HepG2 (cell line): ENCODE results near the gene CD248. TPM values are rescaled to one million over a fixed set of nuclear protein-coding genes. Genes with fewer than 3 reads are reported as not detected.

Experiments
- CENPT ChIP-seq: sonication (generic); formaldehyde crosslinking; IDR thresholded peaks from 2 replicates; pipeline ENCODE4 v1.8.0; 2022; ENCODE audit warnings: low read depth, mild to moderate bottlenecking, moderate library complexity, missing genetic modification reagents
- EZH2 ChIP-seq: conservative IDR thresholded peaks from 2 replicates; pipeline ENCODE4 v1.6.1; 2012; ENCODE audit warnings: mild to moderate bottlenecking, low read depth, low read length, moderate library complexity
- FOXC1 ChIP-seq: sonication (generic); formaldehyde crosslinking; IDR thresholded peaks from 2 replicates; pipeline ENCODE4 v1.8.0; 2022; ENCODE audit warnings: mild to moderate bottlenecking, missing genetic modification reagents, borderline replicate concordance
- GLI4 ChIP-seq: sonication (generic); formaldehyde crosslinking; IDR thresholded peaks from 2 replicates; pipeline ENCODE4 v1.5.1; 2020; ENCODE audit warnings: missing genetic modification reagents, mild to moderate bottlenecking, moderate library complexity, borderline replicate concordance
- GLMP ChIP-seq: sonication (generic); formaldehyde crosslinking; IDR thresholded peaks from 2 replicates; pipeline ENCODE4 v1.9.0; 2021; ENCODE audit warnings: missing genetic modification reagents, mild to moderate bottlenecking, borderline replicate concordance
- GRHL1 ChIP-seq: sonication (generic); formaldehyde crosslinking; conservative IDR thresholded peaks from 2 replicates; pipeline ENCODE4 v1.8.0; 2022; ENCODE audit warnings: missing genetic modification reagents
- KDM6A ChIP-seq: IDR thresholded peaks from 2 replicates; pipeline ENCODE4 v1.6.1; 2016; ENCODE audit warnings: low read depth
- NFIC ChIP-seq: IDR thresholded peaks from 2 replicates; pipeline ENCODE4 v1.6.1; 2012; ENCODE audit warnings: mild to moderate bottlenecking, low read length, inconsistent platforms
- POLR2A ChIP-seq, 2 experiments: IDR thresholded peaks; 2 replicates each; pipeline ENCODE4 v1.6.1; 2011; ENCODE audit warnings: low read depth in 2 of 2, low read length in 2 of 2, mild to moderate bottlenecking in 1 of 2, moderate library complexity in 1 of 2; ENCODE audit not compliant: insufficient read depth in 1 of 2
- RFXANK ChIP-seq: IDR thresholded peaks from 2 replicates; pipeline ENCODE4 v1.6.1; 2016
- SKI ChIP-seq: fragments of 450-650 bp; IDR thresholded peaks from one replicate; pipeline ENCODE4 v1.6.1; 2018; ENCODE audit warnings: mild to moderate bottlenecking; ENCODE audit not compliant: partially characterized antibody
- ZMAT5 ChIP-seq: sonication (generic); formaldehyde crosslinking; IDR thresholded peaks from 2 replicates; pipeline ENCODE4 v1.5.0; 2020; ENCODE audit warnings: mild to moderate bottlenecking, low read depth, missing genetic modification reagents, borderline replicate concordance
- ZNF292 ChIP-seq: sonication (generic); formaldehyde crosslinking; IDR thresholded peaks from 2 replicates; pipeline ENCODE4 v1.8.1; 2022; ENCODE audit warnings: mild to moderate bottlenecking, low read depth, missing genetic modification reagents, borderline replicate concordance
- ZNF383 ChIP-seq: sonication (generic); formaldehyde crosslinking; IDR thresholded peaks from 2 replicates; pipeline ENCODE4 v1.4.0; 2020; ENCODE audit warnings: missing genetic modification reagents, mild to moderate bottlenecking, borderline replicate concordance
- ZNF572 ChIP-seq: sonication (generic); formaldehyde crosslinking; IDR thresholded peaks from 2 replicates; pipeline ENCODE4 v1.5.1; 2020; ENCODE audit warnings: mild to moderate bottlenecking, missing genetic modification reagents
- ZNF775 ChIP-seq: sonication (generic); formaldehyde crosslinking; IDR thresholded peaks from 2 replicates; pipeline ENCODE4 v1.4.0; 2020; ENCODE audit warnings: missing genetic modification reagents, mild to moderate bottlenecking, moderate library complexity, borderline replicate concordance
- ZNF782 ChIP-seq: sonication (generic); formaldehyde crosslinking; IDR thresholded peaks from 2 replicates; pipeline ENCODE4 v1.4.0; 2020; ENCODE audit warnings: missing genetic modification reagents, mild to moderate bottlenecking, borderline replicate concordance
- ZNF788 ChIP-seq: sonication (generic); formaldehyde crosslinking; IDR thresholded peaks from 2 replicates; pipeline ENCODE4 v1.5.0; 2020; ENCODE audit warnings: mild to moderate bottlenecking, missing genetic modification reagents, borderline replicate concordance
- polyA plus RNA-seq, 8 experiments: library from polyadenylated mRNA; depleted of rRNA in 3 of 8; stranded (reverse) in 7 of 8; unstranded in 1 of 8; fragments of >200 nt; fragmentation: Illumina TruSeq in 4 of 8; extraction: Trizol in 4 of 8; gene quantifications; 2 replicates each; pipeline versions ENCODE4 v1.2.1 to v1.2.3, GENCODE V29; 2011 to 2016; ENCODE audit warnings: low read depth in 4 of 8, missing spikeins in 1 of 8, mixed read lengths in 1 of 8; ENCODE audit not compliant: insufficient read depth in 1 of 8
- total RNA-seq, 5 experiments: library from RNA; depleted of rRNA; stranded (reverse); fragments of >200 nt; fragmentation: Illumina TruSeq; extraction: Trizol; gene quantifications; 2 replicates each; pipeline ENCODE4 v1.2.3, GENCODE V29; 2016; ENCODE audit warnings: low read depth in 1 of 5
- TF ChIP-seq, protein P1 (sequence below): sonication (generic); formaldehyde crosslinking; IDR thresholded peaks from 2 replicates; pipeline ENCODE4 v1.9.0; 2021; ENCODE audit warnings: missing genetic modification reagents, borderline replicate concordance
- TF ChIP-seq, protein P2 (sequence below): sonication (generic); formaldehyde crosslinking; IDR thresholded peaks from 2 replicates; pipeline ENCODE4 v1.4.0; 2020; ENCODE audit warnings: mild to moderate bottlenecking, low read depth, missing genetic modification reagents

Gene CD248
- total and polyA plus RNA-seq, 2 of the 13 experiments (the other 11 are each of a cell fraction or from before 2014, with no cell fraction given): 0.25 to 0.35 TPM

DNA sequence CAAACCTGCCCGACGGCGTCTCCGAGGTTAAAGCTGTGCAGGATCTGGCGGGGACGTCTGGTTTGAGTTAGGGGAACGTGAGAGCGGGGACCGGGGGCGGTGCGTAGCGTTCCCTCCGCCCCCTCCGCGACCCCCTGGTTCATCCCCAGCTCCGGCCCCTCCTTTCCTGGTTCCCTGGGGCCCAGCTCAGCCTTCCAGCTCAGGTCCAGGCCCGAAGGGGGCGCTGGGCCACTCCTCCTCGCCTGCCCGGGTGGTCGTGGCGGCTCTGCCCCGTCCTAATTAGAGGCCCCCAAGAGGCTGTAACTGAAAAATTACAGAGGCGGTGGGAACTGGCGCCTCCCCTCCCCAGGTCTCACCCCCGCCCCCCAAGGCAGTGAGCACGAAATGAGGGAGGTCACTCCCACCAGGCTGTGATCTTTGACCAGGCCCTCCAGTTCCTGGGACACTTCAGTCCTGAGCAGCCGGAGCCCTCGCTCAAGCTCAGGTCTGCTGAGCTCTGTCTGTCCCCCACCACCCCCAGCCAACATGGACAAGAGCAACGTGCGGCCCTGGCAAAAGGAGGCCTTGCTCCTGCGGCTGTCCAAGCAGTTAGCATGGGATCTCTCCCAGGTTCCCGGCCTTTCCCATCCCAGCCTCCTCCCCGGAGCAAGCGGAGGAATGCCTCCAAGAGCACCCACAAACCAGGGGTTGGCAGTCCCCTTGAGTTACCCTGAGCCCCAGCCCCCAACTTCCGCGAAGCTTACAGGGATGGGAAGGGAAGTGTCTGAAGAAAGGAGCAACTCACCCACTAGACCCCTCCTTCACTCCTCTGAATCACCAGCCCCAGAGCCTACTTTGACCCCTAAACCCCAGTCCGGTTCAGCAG is 3.3 kb downstream of the CD248 start (continued):
- TF ChIP-seq, protein P1, sequence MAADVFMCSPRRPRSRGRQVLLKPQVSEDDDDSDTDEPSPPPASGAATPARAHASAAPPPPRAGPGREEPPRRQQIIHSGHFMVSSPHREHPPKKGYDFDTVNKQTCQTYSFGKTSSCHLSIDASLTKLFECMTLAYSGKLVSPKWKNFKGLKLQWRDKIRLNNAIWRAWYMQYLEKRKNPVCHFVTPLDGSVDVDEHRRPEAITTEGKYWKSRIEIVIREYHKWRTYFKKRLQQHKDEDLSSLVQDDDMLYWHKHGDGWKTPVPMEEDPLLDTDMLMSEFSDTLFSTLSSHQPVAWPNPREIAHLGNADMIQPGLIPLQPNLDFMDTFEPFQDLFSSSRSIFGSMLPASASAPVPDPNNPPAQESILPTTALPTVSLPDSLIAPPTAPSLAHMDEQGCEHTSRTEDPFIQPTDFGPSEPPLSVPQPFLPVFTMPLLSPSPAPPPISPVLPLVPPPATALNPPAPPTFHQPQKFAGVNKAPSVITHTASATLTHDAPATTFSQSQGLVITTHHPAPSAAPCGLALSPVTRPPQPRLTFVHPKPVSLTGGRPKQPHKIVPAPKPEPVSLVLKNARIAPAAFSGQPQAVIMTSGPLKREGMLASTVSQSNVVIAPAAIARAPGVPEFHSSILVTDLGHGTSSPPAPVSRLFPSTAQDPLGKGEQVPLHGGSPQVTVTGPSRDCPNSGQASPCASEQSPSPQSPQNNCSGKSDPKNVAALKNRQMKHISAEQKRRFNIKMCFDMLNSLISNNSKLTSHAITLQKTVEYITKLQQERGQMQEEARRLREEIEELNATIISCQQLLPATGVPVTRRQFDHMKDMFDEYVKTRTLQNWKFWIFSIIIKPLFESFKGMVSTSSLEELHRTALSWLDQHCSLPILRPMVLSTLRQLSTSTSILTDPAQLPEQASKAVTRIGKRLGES (CRISPR knock-in tag): no peak
- TF ChIP-seq ZMAT5 (CRISPR knock-in tag): no peak
- TF ChIP-seq SKI: no peak
- no peak for TF ChIP-seq GRHL1
- TF ChIP-seq, protein P2, sequence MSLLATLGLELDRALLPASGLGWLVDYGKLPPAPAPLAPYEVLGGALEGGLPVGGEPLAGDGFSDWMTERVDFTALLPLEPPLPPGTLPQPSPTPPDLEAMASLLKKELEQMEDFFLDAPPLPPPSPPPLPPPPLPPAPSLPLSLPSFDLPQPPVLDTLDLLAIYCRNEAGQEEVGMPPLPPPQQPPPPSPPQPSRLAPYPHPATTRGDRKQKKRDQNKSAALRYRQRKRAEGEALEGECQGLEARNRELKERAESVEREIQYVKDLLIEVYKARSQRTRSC (CRISPR knock-in tag): no peak
- TF ChIP-seq ZNF383: no peak
- no peak for TF ChIP-seq ZNF775
- TF ChIP-seq ZNF788 (CRISPR knock-in tag): no peak
- no peak for TF ChIP-seq ZNF572 (CRISPR knock-in tag)
- TF ChIP-seq KDM6A (CRISPR knock-in tag): no peak
- TF ChIP-seq ZNF782: no peak; the same call in 1 of the 2 replicates
- no peak for TF ChIP-seq GLMP (CRISPR knock-in tag)
- no peak for TF ChIP-seq NFIC
- TF ChIP-seq ZNF292 (CRISPR knock-in tag): no peak
- no peak for TF ChIP-seq GLI4 (CRISPR knock-in tag)
- 0 out of 2 replicates have a peak, but pooled peaks have one; percentile 9 for TF ChIP-seq RFXANK
- no peak for TF ChIP-seq EZH2
- TF ChIP-seq FOXC1: peak; percentile 62; the same call in 1 of the 2 replicates
- no peak for TF ChIP-seq CENPT (CRISPR knock-in tag)
- peak in 1 of 2 experiments; percentile 67; a peak in 2 of 4 replicates for TF ChIP-seq POLR2A (IDR thresholded peaks at IDR 0.05; ENCODE audit: insufficient read depth in 1 of 2, low read depth in 2 of 2, low read length in 2 of 2)
